SK-N-SH (cell line): ENCODE data around the gene WDR88. TPM values are rescaled to one million over a fixed set of nuclear protein-coding genes. Genes with fewer than 3 reads are reported as not detected.
"Not testable (repeated sequence)": the region's sequence is repeated elsewhere in the genome, so short reads cannot be mapped to it uniquely, and the experiment has no call there.

Experiments
- CTCF ChIA-PET: fragments of 300-600, 350-600 bp; formaldehyde crosslinking; extraction: SDS; loops from one replicate; lab custom pipeline; 2021; lab: Yijun Ruan, JAX
- POLR2A ChIA-PET: fragments of 350-600 bp; sonication (Branson Sonifier 250); formaldehyde crosslinking; extraction: SDS; loops from one replicate; lab custom pipeline; 2020; ENCODE audit warnings: antibody characterized with exemption, inconsistent platforms; lab: Yijun Ruan, JAX
- DNase-seq: peaks from one replicate; pipeline ENCODE4 v3.0.0; 2012
- H2AFZ ChIP-seq: fragments of 200-600 bp; sonication (generic); 2 replicates; pipeline ENCODE4 v1.8.1; 2016; ENCODE audit warnings: antibody characterized with exemption, mild to moderate bottlenecking, low read depth
- H3F3A ChIP-seq: fragments of 200-600 bp; sonication (generic); replicated peaks from 2 replicates; pipeline ENCODE3; 2016; ENCODE audit warnings: antibody characterized with exemption, mild to moderate bottlenecking; ENCODE audit not compliant: insufficient read depth
- H3K27ac ChIP-seq, 2 experiments: fragments of 200-500 bp in 1 of 2; fragments of 200-600 bp in 1 of 2; sonication (Bioruptor generic) in 1 of 2; sonication (generic), shearing (Covaris generic) in 1 of 2; 2 replicates each; pipeline versions ENCODE4 v1.5.1 to v1.6.1; 2014 to 2016; ENCODE audit warnings: low read depth in 2 of 2, inconsistent platforms in 1 of 2, low read length in 1 of 2, mild to moderate bottlenecking in 1 of 2, mixed read lengths in 1 of 2
- H3K27me3 ChIP-seq: fragments of 200-600 bp; sonication (generic), shearing (Covaris generic); 2 replicates; pipeline ENCODE4 v1.6.1; 2016; ENCODE audit warnings: mixed run types; ENCODE audit not compliant: insufficient read depth
- H3K36me3 ChIP-seq, 2 experiments: fragments of 200-500 bp in 1 of 2; fragments of 200-600 bp in 1 of 2; sonication (Bioruptor generic) in 1 of 2; sonication (generic) in 1 of 2; replicated peaks in 1 of 2; 2 replicates each; pipeline versions ENCODE3 to v1.5.1; 2014 to 2016; ENCODE audit warnings: low read length in 1 of 2, mild to moderate bottlenecking in 1 of 2; ENCODE audit not compliant: insufficient read depth in 2 of 2, control insufficient read depth in 1 of 2
- H3K4me1 ChIP-seq, 2 experiments: fragments of 200-500 bp in 1 of 2; fragments of 200-600 bp in 1 of 2; sonication (Bioruptor generic) in 1 of 2; sonication (generic), shearing (Covaris generic) in 1 of 2; 2 replicates each; pipeline versions ENCODE4 v1.5.1 to v1.6.1; 2014 to 2016; ENCODE audit warnings: low read depth in 1 of 2, low read length in 1 of 2, mixed run types in 1 of 2; ENCODE audit not compliant: insufficient read depth in 2 of 2, control insufficient read depth in 1 of 2
- H3K4me2 ChIP-seq: fragments of 200-600 bp; sonication (generic), shearing (Covaris generic); 2 replicates; pipeline ENCODE4 v1.6.1; 2017; ENCODE audit warnings: mixed run types
- H3K4me3 ChIP-seq, 2 experiments: fragments of 200-500 bp in 1 of 2; fragments of 200-600 bp in 1 of 2; sonication (Bioruptor generic) in 1 of 2; sonication (generic), shearing (Covaris generic) in 1 of 2; 2 replicates each; pipeline versions ENCODE4 v1.5.1 to v1.8.1; 2014 to 2016; ENCODE audit warnings: low read depth in 2 of 2, inconsistent platforms in 1 of 2, low read length in 1 of 2, mild to moderate bottlenecking in 1 of 2, mixed read lengths in 1 of 2, moderate library complexity in 1 of 2
- H3K79me2 ChIP-seq: fragments of 200-600 bp; sonication (generic); 2 replicates; pipeline ENCODE4 v1.8.1; 2017; ENCODE audit warnings: mild to moderate bottlenecking; ENCODE audit not compliant: insufficient read depth
- H3K9ac ChIP-seq: fragments of 200-600 bp; sonication (generic); 2 replicates; pipeline ENCODE4 v1.6.1; 2017; ENCODE audit warnings: mixed run types
- H3K9me2 ChIP-seq: fragments of 200-600 bp; sonication (generic); 2 replicates; pipeline ENCODE4 v1.6.1; 2017; ENCODE audit warnings: mixed run types
- H3K9me3 ChIP-seq: fragments of 200-600 bp; sonication (generic); 2 replicates; pipeline ENCODE4 v1.6.1; 2017; ENCODE audit warnings: mixed run types, mild to moderate bottlenecking, moderate library complexity
- H4K20me1 ChIP-seq: fragments of 200-600 bp; sonication (generic); 2 replicates; pipeline ENCODE4 v1.6.1; 2017; ENCODE audit warnings: mild to moderate bottlenecking, mixed run types; ENCODE audit not compliant: insufficient read depth
- CHD2 ChIP-seq: fragments of 150-350 bp; IDR thresholded peaks from 2 replicates; pipeline ENCODE4 v1.6.1; 2018; ENCODE audit warnings: low read length; ENCODE audit not compliant: partially characterized antibody
- ELF1 ChIP-seq: IDR thresholded peaks from 2 replicates; pipeline ENCODE4 v1.4.0; 2012
- FOSL2 ChIP-seq: IDR thresholded peaks from 2 replicates; pipeline ENCODE4 v1.4.0; 2012; ENCODE audit warnings: low read depth, mild to moderate bottlenecking, moderate library complexity, borderline replicate concordance
- FOXJ3 ChIP-seq: sonication (generic); formaldehyde crosslinking; IDR thresholded peaks from 2 replicates; pipeline ENCODE4 v1.5.1; 2020; ENCODE audit warnings: mild to moderate bottlenecking, missing genetic modification reagents
- GABPA ChIP-seq: IDR thresholded peaks from 2 replicates; pipeline ENCODE4 v1.4.0; 2012; ENCODE audit warnings: low read depth, mild to moderate bottlenecking
- MEF2A ChIP-seq: IDR thresholded peaks from 2 replicates; pipeline ENCODE4 v1.4.0; 2012; ENCODE audit warnings: low read depth, borderline replicate concordance
- MXI1 ChIP-seq: IDR thresholded peaks from 2 replicates; pipeline ENCODE4 v1.6.1; 2012; ENCODE audit warnings: mild to moderate bottlenecking, low read depth, low read length, improper control_type of control experiment
- NFIC ChIP-seq: IDR thresholded peaks from 2 replicates; pipeline ENCODE4 v1.4.0; 2012; ENCODE audit warnings: borderline replicate concordance
- RFX5 ChIP-seq: IDR thresholded peaks from 2 replicates; pipeline ENCODE4 v1.6.1; 2012; ENCODE audit warnings: mild to moderate bottlenecking, improper control_type of control experiment, low read length
- RXRA ChIP-seq: IDR thresholded peaks from 2 replicates; pipeline ENCODE4 v1.4.0; 2012; ENCODE audit warnings: low read depth, mild to moderate bottlenecking, borderline replicate concordance
- TAF1 ChIP-seq: IDR thresholded peaks from 2 replicates; pipeline ENCODE4 v1.6.1; 2012; ENCODE audit warnings: low read depth, mild to moderate bottlenecking, low read length, moderate library complexity, borderline replicate concordance
- YY1 ChIP-seq: IDR thresholded peaks from 2 replicates; pipeline ENCODE4 v1.4.0; 2012; ENCODE audit warnings: low read depth, mild to moderate bottlenecking
- WGBS: methylation state at CpG from one replicate; pipeline ENCODE4 v1.1.6; 2017; ENCODE audit warnings: low lambda C conversion rate; 5-methylcytosine and 5-hydroxymethylcytosine counted together
- polyA plus RNA-seq, 3 experiments: library from polyadenylated mRNA; depleted of rRNA; stranded (reverse); fragments of >200 nt; gene quantifications; 2 replicates each; pipeline ENCODE4 v1.2.3, GENCODE V29; 2012
- TF ChIP-seq, protein P1 (sequence below): IDR thresholded peaks from 2 replicates; pipeline ENCODE4 v1.4.0; 2012; ENCODE audit warnings: low read depth, borderline replicate concordance
- TF ChIP-seq, protein P2 (sequence below): IDR thresholded peaks from 2 replicates; pipeline ENCODE4 v1.6.1; 2012; ENCODE audit warnings: mild to moderate bottlenecking, low read depth, low read length, moderate library complexity

WDR88 gene
- polyA plus RNA-seq, 1 of the 3 experiments (the other 2 are of a cell fraction), result not detected

DNA sequence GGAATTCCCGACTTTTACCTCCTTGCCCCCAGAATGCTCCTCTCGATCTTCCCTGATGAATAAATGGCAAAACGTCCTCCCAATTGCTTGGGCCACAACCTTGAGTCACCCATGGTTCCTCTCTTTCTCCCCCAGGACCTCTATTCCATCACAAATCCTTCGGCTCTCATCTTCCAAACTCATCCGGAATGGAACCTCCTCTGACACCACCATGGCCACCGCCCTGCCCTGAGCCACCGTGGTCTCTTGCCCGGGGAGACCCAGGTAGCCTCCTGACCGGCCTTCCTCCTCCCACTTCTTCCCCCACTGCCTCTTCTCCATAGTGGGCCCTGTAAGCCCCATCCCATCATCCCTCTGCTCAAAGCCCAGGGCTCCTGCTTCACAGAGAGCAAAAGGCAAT is 88.8 kb downstream of the WDR88 start:
- Histone ChIP-seq H3K27ac (no peak overlapping the region), H3K4me1 (no peaks in the 10 kb centered on the region; a peak in 1 of 4 replicates), H3K4me3 (no peak overlapping the region), H4K20me1 (no peaks in the 10 kb centered on the region), H3K9me3 (no peaks in the 10 kb centered on the region), H3K36me3 (no peaks in the 10 kb centered on the region), H3F3A (no peaks in the 10 kb centered on the region), H2AFZ (no peak overlapping the region), H3K27me3 (peaks cover 23% of the 10 kb centered on the region), H3K79me2 (no peaks in the 10 kb centered on the region), H3K9me2 (no peaks in the 10 kb centered on the region), H3K4me2 (no peak overlapping the region), H3K9ac (no peak overlapping the region)
- CTCF ChIA-PET, result interaction anchor here (0.7 to 1.0 kb wide), 3 partner anchors 9 to 14 kb away, joined by 3 to 4 read pairs (median 3); no protein-coding TSS in a partner anchor
- POLR2A ChIA-PET, result no interaction called here
- no peak for DNase-seq
- 64% methylated on average over 9 of the region's 9 CpGs for WGBS
- TF ChIP-seq ELF1, result no peak

DNA sequence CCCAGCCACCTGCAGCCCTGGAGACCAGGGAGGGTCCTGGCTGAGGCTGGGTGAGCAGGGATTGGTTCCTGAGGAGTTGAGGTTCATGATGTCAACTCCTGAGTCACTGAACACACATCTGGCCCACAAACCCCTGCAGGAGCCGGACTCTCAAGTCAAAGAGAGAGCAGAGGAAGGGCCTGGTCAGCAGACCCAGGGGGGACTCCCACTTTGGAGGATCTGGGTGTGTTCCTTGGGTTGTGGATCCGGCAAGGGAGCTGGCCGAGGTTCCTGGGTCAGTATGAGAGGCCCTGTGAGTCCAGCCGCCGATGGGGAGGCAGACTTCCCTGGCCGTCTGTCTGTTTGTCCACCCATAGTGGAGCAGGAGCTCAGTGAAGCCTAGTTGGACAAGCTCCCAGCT is 89.7 kb downstream of the WDR88 start:
- Histone ChIP-seq H3K4me3 (no peak overlapping the region), H3K4me1 (no peaks in the 10 kb centered on the region; a peak in 1 of 4 replicates)
- no peak for TF ChIP-seq YY1
- TF ChIP-seq, protein P1, sequence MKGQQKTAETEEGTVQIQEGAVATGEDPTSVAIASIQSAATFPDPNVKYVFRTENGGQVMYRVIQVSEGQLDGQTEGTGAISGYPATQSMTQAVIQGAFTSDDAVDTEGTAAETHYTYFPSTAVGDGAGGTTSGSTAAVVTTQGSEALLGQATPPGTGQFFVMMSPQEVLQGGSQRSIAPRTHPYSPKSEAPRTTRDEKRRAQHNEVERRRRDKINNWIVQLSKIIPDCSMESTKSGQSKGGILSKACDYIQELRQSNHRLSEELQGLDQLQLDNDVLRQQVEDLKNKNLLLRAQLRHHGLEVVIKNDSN, result no peak
- TF ChIP-seq, protein P2, sequence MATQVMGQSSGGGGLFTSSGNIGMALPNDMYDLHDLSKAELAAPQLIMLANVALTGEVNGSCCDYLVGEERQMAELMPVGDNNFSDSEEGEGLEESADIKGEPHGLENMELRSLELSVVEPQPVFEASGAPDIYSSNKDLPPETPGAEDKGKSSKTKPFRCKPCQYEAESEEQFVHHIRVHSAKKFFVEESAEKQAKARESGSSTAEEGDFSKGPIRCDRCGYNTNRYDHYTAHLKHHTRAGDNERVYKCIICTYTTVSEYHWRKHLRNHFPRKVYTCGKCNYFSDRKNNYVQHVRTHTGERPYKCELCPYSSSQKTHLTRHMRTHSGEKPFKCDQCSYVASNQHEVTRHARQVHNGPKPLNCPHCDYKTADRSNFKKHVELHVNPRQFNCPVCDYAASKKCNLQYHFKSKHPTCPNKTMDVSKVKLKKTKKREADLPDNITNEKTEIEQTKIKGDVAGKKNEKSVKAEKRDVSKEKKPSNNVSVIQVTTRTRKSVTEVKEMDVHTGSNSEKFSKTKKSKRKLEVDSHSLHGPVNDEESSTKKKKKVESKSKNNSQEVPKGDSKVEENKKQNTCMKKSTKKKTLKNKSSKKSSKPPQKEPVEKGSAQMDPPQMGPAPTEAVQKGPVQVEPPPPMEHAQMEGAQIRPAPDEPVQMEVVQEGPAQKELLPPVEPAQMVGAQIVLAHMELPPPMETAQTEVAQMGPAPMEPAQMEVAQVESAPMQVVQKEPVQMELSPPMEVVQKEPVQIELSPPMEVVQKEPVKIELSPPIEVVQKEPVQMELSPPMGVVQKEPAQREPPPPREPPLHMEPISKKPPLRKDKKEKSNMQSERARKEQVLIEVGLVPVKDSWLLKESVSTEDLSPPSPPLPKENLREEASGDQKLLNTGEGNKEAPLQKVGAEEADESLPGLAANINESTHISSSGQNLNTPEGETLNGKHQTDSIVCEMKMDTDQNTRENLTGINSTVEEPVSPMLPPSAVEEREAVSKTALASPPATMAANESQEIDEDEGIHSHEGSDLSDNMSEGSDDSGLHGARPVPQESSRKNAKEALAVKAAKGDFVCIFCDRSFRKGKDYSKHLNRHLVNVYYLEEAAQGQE, result no peak
- no peak for TF ChIP-seq RFX5
- no peak for TF ChIP-seq GABPA
- TF ChIP-seq NFIC, result no peak
- TF ChIP-seq MXI1, result no peak
- no peak for TF ChIP-seq TAF1
- TF ChIP-seq MEF2A, result no peak
- TF ChIP-seq FOSL2, result no peak
- TF ChIP-seq FOXJ3 (CRISPR knock-in tag), result no peak
- TF ChIP-seq RXRA, result no peak
- no peak for TF ChIP-seq CHD2
- TF ChIP-seq, all 33 proteins: peak for 0
- H4K20me1 ChIP-seq, result no peaks in the 10 kb centered on the region
- H2AFZ ChIP-seq, result no peak overlapping the region
- POLR2A ChIA-PET, result no interaction called here
- CTCF ChIA-PET, result interaction anchor here (0.7 to 1.0 kb wide), 3 partner anchors 10 to 13 kb away, joined by 3 to 4 read pairs (median 3); no protein-coding TSS in a partner anchor
- H3K27me3 ChIP-seq, result peaks cover 32% of the 10 kb centered on the region
- no peaks in the 10 kb centered on the region for H3K36me3 ChIP-seq
- no peak overlapping the region for H3K27ac ChIP-seq
- no peaks in the 10 kb centered on the region for H3K9me2 ChIP-seq
- no peaks in the 10 kb centered on the region for H3K79me2 ChIP-seq
- no peaks in the 10 kb centered on the region for H3K9me3 ChIP-seq
- H3F3A ChIP-seq, result no peaks in the 10 kb centered on the region
- H3K9ac ChIP-seq, result no peak overlapping the region
- H3K4me2 ChIP-seq, result no peak overlapping the region
- 76% methylated on average over 5 of the region's 6 CpGs for WGBS
- no peak for DNase-seq

DNA sequence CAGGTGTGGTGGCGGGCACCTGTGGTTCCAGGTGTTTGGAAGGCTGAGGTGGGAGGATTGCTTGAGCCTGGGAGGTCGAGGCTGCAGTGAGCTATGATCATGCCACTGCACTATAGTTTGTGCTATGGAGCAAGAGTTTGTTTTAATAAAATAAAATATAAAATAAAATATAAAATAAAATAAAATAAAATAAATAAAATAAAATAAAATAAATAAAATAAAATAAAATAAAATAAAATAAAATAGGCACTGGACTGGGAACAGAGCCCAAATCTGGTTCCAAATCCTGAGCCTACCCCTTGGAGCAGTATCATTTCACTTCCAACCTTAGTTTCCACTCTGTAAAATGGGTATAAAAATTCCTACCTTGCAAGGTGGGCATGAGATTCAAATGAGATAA is 90.3 kb downstream of the WDR88 start:
- CTCF ChIA-PET, result interaction anchor here (1.5 kb wide), 1 partner anchor 556 kb away, joined by 3 read pairs; no protein-coding TSS in a partner anchor
- H3K4me3 ChIP-seq, result not testable (repeated sequence)

More for the DNA sequence above, 90.3 kb downstream of the WDR88 start:
- peaks cover 36% of the 10 kb centered on the region for H3K27me3 ChIP-seq
- H3K79me2 ChIP-seq, H3F3A ChIP-seq, POLR2A ChIA-PET, H3K27ac ChIP-seq, H3K4me1 ChIP-seq, H3K9me2 ChIP-seq, H3K9me3 ChIP-seq, H2AFZ ChIP-seq, DNase-seq, H3K9ac ChIP-seq, H3K4me2 ChIP-seq, H4K20me1 ChIP-seq, H3K36me3 ChIP-seq: not testable (repeated sequence)
- 43% methylated on average over 2 of the region's 2 CpGs for WGBS
